H1 (cell line): ENCODE data around the gene NFIA. TPM values are rescaled to one million over a fixed set of nuclear protein-coding genes. Genes with fewer than 3 reads are reported as not detected.

Experiments
- CTCF ChIA-PET: fragments of 300-600 bp; sonication (Branson Sonifier 250); formaldehyde crosslinking; loops from one replicate; lab custom pipeline; 2021; ENCODE audit not compliant: partially characterized antibody; lab: Charles Lee
- POLR2A ChIA-PET: fragments of 300-600 bp; sonication (Branson Sonifier 250); formaldehyde crosslinking; loops from one replicate; lab custom pipeline; 2021; ENCODE audit warnings: inconsistent platforms; ENCODE audit not compliant: partially characterized antibody; lab: Charles Lee
- DNase-seq, 2 experiments: peaks; one replicate each; pipeline versions ENCODE4 v3.0.0 to v3.0.0-alpha.2; 2010 to 2022; ENCODE audit warnings: low spot score in 2 of 2, low read depth in 1 of 2, mixed read lengths in 1 of 2
- FAIRE-seq: peaks from 2 replicates; lab custom pipeline; 2011; peaks lifted over from hg19 to GRCh38; lab: Jason Lieb, UNC
- H2AFZ ChIP-seq: 2 replicates; pipeline ENCODE4 v1.8.1; 2012; ENCODE audit warnings: low read length, inconsistent platforms
- H2AK5ac ChIP-seq: 2 replicates; pipeline ENCODE4 v1.6.1; 2013; ENCODE audit warnings: low read depth, low read length
- H2BK120ac ChIP-seq: replicated peaks from 2 replicates; pipeline ENCODE3; 2013; ENCODE audit warnings: low read depth, low read length, inconsistent platforms
- H2BK12ac ChIP-seq: 2 replicates; pipeline ENCODE4 v1.6.1; 2013; ENCODE audit warnings: low read depth, low read length
- H2BK15ac ChIP-seq: 2 replicates; pipeline ENCODE4 v1.6.1; 2013; ENCODE audit warnings: low read length
- H2BK20ac ChIP-seq: 2 replicates; pipeline ENCODE4 v1.6.1; 2013; ENCODE audit warnings: low read length
- H2BK5ac ChIP-seq: 2 replicates; pipeline ENCODE4 v1.6.1; 2013; ENCODE audit warnings: low read depth, low read length
- H3K14ac ChIP-seq: 2 replicates; pipeline ENCODE4 v1.6.1; 2013; ENCODE audit warnings: inconsistent platforms; ENCODE audit not compliant: insufficient read length
- H3K18ac ChIP-seq: 2 replicates; pipeline ENCODE4 v1.6.1; 2013; ENCODE audit warnings: low read length; ENCODE audit errors: extremely low read depth
- H3K23ac ChIP-seq: 2 replicates; pipeline ENCODE4 v1.6.1; 2013; ENCODE audit warnings: inconsistent platforms; ENCODE audit not compliant: insufficient read length
- H3K23me2 ChIP-seq: 2 replicates; pipeline ENCODE4 v1.6.1; 2013; ENCODE audit warnings: low read depth, low read length
- H3K27ac ChIP-seq: 2 replicates; pipeline ENCODE4 v1.6.1; 2011; ENCODE audit warnings: low read depth, low read length, inconsistent platforms
- H3K27me3 ChIP-seq, 4 experiments: replicated peaks in 1 of 4; 1 replicate in 1 of 4; 2 replicates in 3 of 4; pipeline versions ENCODE4 v1.6.1 to v1.8.1; 2011 to 2013; ENCODE audit warnings: low read length in 3 of 4, mild to moderate bottlenecking in 3 of 4, inconsistent platforms in 2 of 4, mixed read lengths in 2 of 4, moderate library complexity in 1 of 4; ENCODE audit not compliant: control insufficient read depth in 3 of 4, insufficient read depth in 3 of 4; ENCODE audit errors: extremely low read depth in 1 of 4
- H3K36me3 ChIP-seq, 4 experiments: 2 replicates each; pipeline versions ENCODE4 v1.6.1 to v1.8.1; 2011 to 2013; ENCODE audit warnings: mild to moderate bottlenecking in 4 of 4, low read length in 3 of 4, moderate library complexity in 2 of 4, control low read depth in 1 of 4, inconsistent platforms in 1 of 4; ENCODE audit not compliant: insufficient read depth in 4 of 4, control insufficient read depth in 2 of 4
- H3K4ac ChIP-seq: replicated peaks from 2 replicates; pipeline ENCODE3; 2013; ENCODE audit warnings: low read length, low read depth, mixed read lengths, inconsistent platforms; ENCODE audit not compliant: insufficient read length
- H3K4me1 ChIP-seq, 4 experiments: replicated peaks in 1 of 4; 1 replicate in 1 of 4; 2 replicates in 3 of 4; pipeline versions ENCODE4 v1.6.1 to v1.8.1; 2011 to 2013; ENCODE audit warnings: low read length in 3 of 4, inconsistent platforms in 2 of 4, mixed read lengths in 1 of 4; ENCODE audit not compliant: insufficient read depth in 4 of 4, control insufficient read depth in 3 of 4
- H3K4me2 ChIP-seq, 2 experiments: 2 replicates each; pipeline versions ENCODE4 v1.6.1 to v1.8.1; 2011 to 2013; ENCODE audit warnings: low read depth in 2 of 2, low read length in 2 of 2, control low read depth in 1 of 2, inconsistent platforms in 1 of 2, mild to moderate bottlenecking in 1 of 2; ENCODE audit not compliant: insufficient read depth in 1 of 2
- H3K4me3 ChIP-seq, 4 experiments: fragments of 200-600, 300-600 bp in 1 of 4; sonication (generic), shearing (Covaris generic), sonication (Bioruptor Twin) in 1 of 4; 2 replicates each; pipeline versions ENCODE4 v1.5.1 to v1.8.1; 2011 to 2016; ENCODE audit warnings: low read length in 4 of 4, low read depth in 3 of 4, control low read depth in 2 of 4, inconsistent platforms in 2 of 4, mild to moderate bottlenecking in 2 of 4, mixed read lengths in 1 of 4, moderate library complexity in 1 of 4; ENCODE audit not compliant: insufficient read depth in 2 of 4; ENCODE audit errors: extremely low read depth in 1 of 4
- H3K56ac ChIP-seq: replicated peaks from 2 replicates; pipeline ENCODE3; 2013; ENCODE audit warnings: low read depth, mild to moderate bottlenecking, mixed read lengths, low read length, inconsistent platforms; ENCODE audit not compliant: insufficient read length
- H3K79me1 ChIP-seq: 2 replicates; pipeline ENCODE4 v1.6.1; 2013; ENCODE audit warnings: low read depth, low read length, control low read depth
- H3K79me2 ChIP-seq, 2 experiments: 2 replicates each; pipeline versions ENCODE4 v1.6.1 to v1.8.1; 2012 to 2013; ENCODE audit warnings: low read length in 2 of 2, mild to moderate bottlenecking in 2 of 2, inconsistent platforms in 1 of 2; ENCODE audit not compliant: insufficient read depth in 2 of 2, control insufficient read depth in 1 of 2
- H3K9ac ChIP-seq, 4 experiments: replicated peaks in 1 of 4; 1 replicate in 1 of 4; 2 replicates in 3 of 4; pipeline versions ENCODE4 v1.6.1 to v1.8.1; 2011 to 2013; ENCODE audit warnings: low read depth in 3 of 4, low read length in 3 of 4, control low read depth in 2 of 4, mild to moderate bottlenecking in 2 of 4, moderate library complexity in 2 of 4, inconsistent platforms in 1 of 4; ENCODE audit errors: extremely low read depth in 1 of 4
- H3K9me3 ChIP-seq, 2 experiments: 2 replicates each; pipeline versions ENCODE4 v1.6.1 to v1.8.1; 2012 to 2013; ENCODE audit warnings: mild to moderate bottlenecking in 2 of 2, moderate library complexity in 2 of 2, control low read depth in 1 of 2, inconsistent platforms in 1 of 2, low read depth in 1 of 2, low read length in 1 of 2, mixed read lengths in 1 of 2; ENCODE audit not compliant: insufficient read depth in 2 of 2
- H4K20me1 ChIP-seq, 2 experiments: replicated peaks in 1 of 2; 2 replicates each; pipeline versions ENCODE3 to v1.8.1; 2011 to 2013; ENCODE audit warnings: inconsistent platforms in 2 of 2, low read length in 2 of 2, mild to moderate bottlenecking in 1 of 2; ENCODE audit not compliant: insufficient read depth in 2 of 2, control insufficient read depth in 1 of 2
- H4K5ac ChIP-seq: 2 replicates; pipeline ENCODE4 v1.6.1; 2013; ENCODE audit warnings: low read length, low read depth, mixed read lengths, inconsistent platforms; ENCODE audit not compliant: insufficient read length
- H4K8ac ChIP-seq: 2 replicates; pipeline ENCODE4 v1.8.0; 2013; ENCODE audit warnings: mild to moderate bottlenecking, moderate library complexity, low read length, inconsistent platforms; ENCODE audit not compliant: insufficient read depth; ENCODE audit errors: extremely low read depth
- H4K91ac ChIP-seq: replicated peaks from 2 replicates; pipeline ENCODE3; 2013; ENCODE audit warnings: low read length, mixed read lengths, inconsistent platforms; ENCODE audit not compliant: insufficient read length
- BCL11A ChIP-seq, 2 experiments: IDR thresholded peaks; one replicate each; pipeline ENCODE4 v1.6.1; 2011; ENCODE audit warnings: low read depth in 2 of 2, low read length in 2 of 2, mild to moderate bottlenecking in 2 of 2
- WGBS, 2 experiments: shearing (Covaris generic) in 1 of 2; methylation state at CpG; one replicate each; pipeline versions ENCODE4 v1.1.6 to v1.1.7; 2013 to 2015; ENCODE audit warnings: low lambda C conversion rate in 2 of 2, mixed read lengths in 2 of 2, inconsistent platforms in 1 of 2, low coverage in 1 of 2, missing lambda C conversion rate in 1 of 2; ENCODE audit not compliant: insufficient replicate concordance in 2 of 2, insufficient coverage in 1 of 2, insufficient read length in 1 of 2; ENCODE audit errors: extremely low coverage in 1 of 2, missing lambda C conversion rate in 1 of 2; 5-methylcytosine and 5-hydroxymethylcytosine counted together
- polyA plus RNA-seq, 7 experiments: library from polyadenylated mRNA; depleted of rRNA in 3 of 7; stranded (reverse) in 5 of 7; unstranded in 2 of 7; fragments of >200 nt in 5 of 7; fragments of 200-250 nt in 2 of 7; gene quantifications; 1 replicate in 5 of 7; 2 replicates in 1 of 7; 4 replicates in 1 of 7; pipeline versions ENCODE4 v1.2.1 to v1.2.3, GENCODE V29; 2011 to 2013; ENCODE audit warnings: missing spikeins in 2 of 7, mixed read lengths in 2 of 7
- total RNA-seq: library from RNA; stranded (reverse); fragmentation: NEBNext Ultra II Directional; extraction: Animal tissue kit (Norgen Biotek cat#: 25700); gene quantifications from 2 replicates; pipeline ENCODE4 v1.2.1, GENCODE V29; 2021

The NFIA gene
- total and polyA plus RNA-seq, 2 of the 8 experiments (the other 6 are each of a cell fraction or from before 2014, with no cell fraction given) = 1.8 to 2.3 TPM

GRCh38 chr1:61481315-61481715 is 399.0 kb downstream of the NFIA start:
- Histone ChIP-seq H4K8ac (no peak overlapping the region), H3K36me3 (no peaks in the 10 kb centered on the region), H2BK20ac (no peak overlapping the region), H3K79me1 (no peaks in the 10 kb centered on the region), H3K23me2 (no peaks in the 10 kb centered on the region), H3K14ac (no peak overlapping the region), H3K4me2 (no peak overlapping the region), H2AK5ac (no peak overlapping the region), H3K79me2 (no peaks in the 10 kb centered on the region), H3K4ac (no peak overlapping the region), H3K27me3 (peaks cover 28 to 53% (median 48%) of the 10 kb centered on the region in 4 experiments), H3K4me1 (peaks cover 2 to 8% (median 3%) of the 10 kb centered on the region in 4 experiments; a peak in 3 of 7 replicates), H3K4me3 (no peak overlapping the region), H4K5ac (no peak overlapping the region), H3K9me3 (no peaks in the 10 kb centered on the region), H4K20me1 (peaks cover 0 to 5% of the 10 kb centered on the region in 2 experiments), H4K91ac (no peak overlapping the region), H2BK5ac (no peak overlapping the region), H3K18ac (no peak overlapping the region), H2AFZ (no peak overlapping the region), H3K9ac (no peak overlapping the region), H2BK12ac (no peak overlapping the region), H3K27ac (no peak overlapping the region), H3K23ac (no peak overlapping the region), H2BK15ac (no peak overlapping the region), H2BK120ac (no peak overlapping the region), H3K56ac (no peak overlapping the region)
- POLR2A ChIA-PET = no interaction called here
- no peak for DNase-seq
- WGBS, 2 experiments = 76% methylated on average over 3 of the region's 3 CpGs; no CpG with 5 or more reads in 1 of the 2 experiments
- FAIRE-seq = no peak
- CTCF ChIA-PET = interaction anchor here (0.8 to 1.0 kb wide), 2 partner anchors 28 to 107 kb away, joined by 3 read pairs; no protein-coding TSS in a partner anchor
- TF ChIP-seq BCL11A (IDR thresholded peaks at IDR 0.05; ENCODE audit: low read depth in 2 of 2, low read length in 2 of 2) = no peak
